ENCODE results near the gene KIN.
A peak's percentile ranks its signal among the peaks of the same experiment; 100 is the strongest.
"Not testable (repeated sequence)": the region's sequence is repeated elsewhere in the genome, so short reads cannot be mapped to it uniquely, and the experiment has no call there.

The KIN gene, protein sequence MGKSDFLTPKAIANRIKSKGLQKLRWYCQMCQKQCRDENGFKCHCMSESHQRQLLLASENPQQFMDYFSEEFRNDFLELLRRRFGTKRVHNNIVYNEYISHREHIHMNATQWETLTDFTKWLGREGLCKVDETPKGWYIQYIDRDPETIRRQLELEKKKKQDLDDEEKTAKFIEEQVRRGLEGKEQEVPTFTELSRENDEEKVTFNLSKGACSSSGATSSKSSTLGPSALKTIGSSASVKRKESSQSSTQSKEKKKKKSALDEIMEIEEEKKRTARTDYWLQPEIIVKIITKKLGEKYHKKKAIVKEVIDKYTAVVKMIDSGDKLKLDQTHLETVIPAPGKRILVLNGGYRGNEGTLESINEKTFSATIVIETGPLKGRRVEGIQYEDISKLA

DNA sequence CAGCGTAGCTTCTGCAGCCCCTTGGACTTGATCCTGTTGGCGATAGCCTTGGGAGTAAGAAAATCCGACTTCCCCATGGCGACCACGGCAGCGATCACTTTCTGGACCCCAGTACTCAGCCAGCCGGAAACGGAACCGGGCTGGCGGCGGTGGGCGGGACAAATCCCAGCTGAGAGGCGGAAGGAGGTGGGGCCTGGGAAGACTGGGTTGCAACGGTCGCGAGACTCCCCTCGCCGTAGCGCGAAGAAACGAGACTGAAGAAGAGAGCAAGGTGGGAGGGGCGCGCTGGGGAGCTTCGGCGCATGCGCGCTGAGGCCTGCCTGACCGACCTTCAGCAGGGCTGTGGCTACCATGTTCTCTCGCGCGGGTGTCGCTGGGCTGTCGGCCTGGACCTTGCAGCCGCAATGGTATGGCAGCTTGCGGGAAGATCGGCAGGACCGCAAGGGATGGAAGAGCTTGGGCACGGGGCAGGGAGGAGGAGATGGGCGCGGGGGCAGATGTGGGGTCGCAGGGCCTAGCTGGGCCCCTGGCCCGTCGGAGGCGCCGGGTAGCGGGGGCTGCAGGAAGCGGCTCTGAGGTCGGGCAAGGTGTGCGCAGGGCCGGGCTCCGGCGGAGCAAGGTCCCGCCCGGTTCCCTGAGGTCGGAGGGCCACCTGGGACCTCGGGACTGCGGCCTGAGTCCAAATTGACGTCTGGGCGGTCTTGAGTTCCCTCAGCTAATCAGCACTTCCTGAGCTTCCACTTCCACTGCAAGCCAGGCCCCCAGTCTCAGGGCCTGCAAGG lies at the start of gene KIN, which contains the start of gene ATP5F1C:
KIN (minus strand) TSS at position 137 of the 782 bp plus-strand sequence; CDS start at position 77, 60 bp downstream.
ATP5F1C (plus strand) TSS at position 321 of the 782 bp plus-strand sequence; CDS start at position 352, 31 bp downstream.
- peak; percentile 93 for DNase-seq

DNA sequence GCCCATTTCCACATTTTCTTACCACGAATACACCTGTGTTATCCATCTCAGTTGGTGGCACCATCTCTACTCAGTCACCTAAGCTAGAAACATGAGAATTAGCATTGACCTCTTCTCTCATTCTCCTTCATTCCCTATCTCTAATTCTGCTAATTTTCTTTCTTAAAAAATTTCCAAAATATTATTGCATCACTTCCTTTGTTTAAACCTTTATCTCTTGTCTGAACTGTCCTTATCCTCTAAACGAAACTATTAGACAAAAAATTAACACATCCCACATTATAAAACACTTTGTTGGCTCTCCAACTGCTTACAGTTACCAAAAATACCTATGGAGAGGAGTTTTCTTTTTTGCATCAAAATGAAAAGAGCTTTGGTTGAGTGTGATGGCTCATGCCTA lies 48.8 kb upstream of the KIN start:
- no peak for DNase-seq

DNA sequence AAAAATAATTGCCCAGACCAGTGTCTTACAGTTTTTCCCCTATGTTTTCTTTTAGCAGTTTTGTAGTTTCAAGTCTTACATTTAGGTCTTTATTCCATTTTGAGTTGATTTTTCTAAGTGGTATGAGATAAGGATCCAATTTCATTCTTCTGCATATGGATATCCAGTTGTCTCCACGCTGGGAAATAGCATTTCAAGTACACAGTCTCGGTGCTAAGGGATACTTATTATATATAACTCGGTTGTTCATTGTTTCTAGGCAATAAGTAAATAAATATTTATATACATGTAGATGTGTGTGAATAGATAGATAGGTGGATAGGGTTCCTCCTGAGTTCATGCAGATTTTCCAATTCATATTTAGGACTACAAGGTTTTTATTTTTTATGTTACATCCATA lies 46.5 kb upstream of the KIN start:
- no peak for DNase-seq

DNA sequence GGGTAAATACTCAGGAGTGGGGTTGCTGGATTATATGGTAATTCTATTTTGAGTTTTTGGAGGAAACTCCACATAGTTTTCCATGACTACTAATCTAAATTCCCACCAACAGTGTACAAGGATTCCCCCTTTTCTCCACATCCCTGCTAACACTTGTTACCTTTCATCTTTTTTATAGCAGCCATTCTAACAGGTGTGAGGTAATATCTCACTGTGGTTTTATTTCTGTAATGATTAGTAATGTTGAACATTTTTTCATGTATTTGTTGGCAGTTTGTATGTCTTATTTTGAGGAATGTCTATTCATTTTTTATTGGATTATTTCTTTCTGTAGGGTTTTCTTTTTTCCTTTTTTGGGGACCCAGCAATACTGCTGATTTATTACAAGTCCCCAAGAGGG lies 45.4 kb upstream of the KIN start:
- DNase-seq, result no peak

DNA sequence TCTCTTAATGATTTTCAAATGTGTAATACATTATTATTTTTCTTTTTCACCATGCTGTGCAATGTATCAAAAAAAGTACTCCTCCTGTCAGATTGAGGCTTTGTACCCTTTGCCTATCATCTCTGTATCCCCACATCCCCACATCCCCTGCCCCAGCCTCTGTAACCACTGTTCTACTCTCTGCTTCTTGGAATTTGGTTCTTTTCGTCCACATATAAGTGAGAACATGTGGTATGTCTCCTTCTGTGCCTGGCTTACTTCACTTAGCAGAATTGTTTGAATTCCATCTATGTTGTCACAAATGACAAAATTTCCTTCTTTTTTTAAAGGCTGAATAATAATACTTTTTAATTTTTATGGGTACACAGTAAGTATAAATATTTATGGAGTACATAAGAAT lies 44.3 kb upstream of the KIN start:
- no peak for DNase-seq

DNA sequence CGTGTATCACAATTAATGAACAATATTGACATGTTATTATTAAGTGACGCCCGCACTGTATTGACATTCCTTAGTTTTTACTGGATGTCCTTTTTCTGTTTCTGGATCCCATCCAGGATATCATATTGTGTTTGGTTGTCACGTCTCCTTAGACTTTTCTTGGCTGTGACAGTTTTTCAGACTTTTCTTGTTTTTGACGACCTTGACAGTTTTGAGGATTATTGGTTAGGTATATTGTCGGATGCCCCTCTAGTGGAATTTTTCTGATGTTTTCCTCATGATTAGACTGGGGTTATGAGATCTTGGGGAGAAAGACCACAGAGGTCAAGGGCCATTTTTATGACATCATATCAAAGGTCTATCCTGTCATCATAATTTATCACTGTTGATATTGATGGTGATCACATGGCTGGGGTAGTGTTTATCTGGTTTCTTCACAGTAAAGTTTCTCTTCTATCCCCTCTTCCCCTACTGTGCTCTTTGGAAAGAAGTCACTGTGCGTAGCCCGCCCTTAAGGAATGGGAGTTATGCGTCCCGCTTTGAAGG lies 41.6 kb upstream of the KIN start:
- no peak for DNase-seq

DNA sequence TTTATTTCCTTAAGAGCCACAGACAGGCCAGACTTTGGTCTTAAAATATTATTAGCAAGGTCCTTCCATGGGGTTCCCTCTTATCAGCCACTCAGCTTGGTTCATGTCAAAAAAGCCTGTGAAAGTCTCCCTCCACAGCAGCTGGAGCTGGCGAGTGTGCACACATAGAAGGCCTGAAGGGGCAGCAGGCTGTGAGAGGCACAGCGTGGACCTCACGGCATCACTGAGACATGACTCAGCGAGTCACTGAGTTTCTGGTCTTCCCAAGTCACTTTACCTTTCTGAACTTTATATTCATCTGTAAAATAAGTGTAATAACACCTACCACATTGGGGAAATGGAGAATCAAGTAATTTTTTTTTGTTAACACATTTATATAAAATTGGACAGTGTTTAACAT lies 39.2 kb upstream of the KIN start:
- no peak for DNase-seq

DNA sequence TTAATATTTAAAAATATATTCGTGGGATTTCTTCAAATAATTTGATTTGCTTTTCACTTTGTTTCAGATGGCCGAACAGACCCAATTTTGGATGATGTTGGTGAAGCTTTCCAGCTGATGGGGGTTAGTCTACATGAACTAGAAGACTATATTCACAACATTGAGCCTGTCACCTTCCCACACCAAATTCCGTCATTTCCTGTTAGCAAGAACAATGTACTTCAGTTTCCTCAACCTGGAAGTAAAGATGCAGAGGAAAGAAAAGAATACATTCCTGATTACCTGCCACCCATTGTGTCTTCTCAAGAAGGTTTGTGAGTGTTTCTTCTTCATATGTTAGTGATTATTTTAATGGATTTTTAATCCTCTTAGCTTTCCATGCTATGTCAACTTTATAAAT lies 36.5 kb upstream of the KIN start:
- DNase-seq, result no peak

DNA sequence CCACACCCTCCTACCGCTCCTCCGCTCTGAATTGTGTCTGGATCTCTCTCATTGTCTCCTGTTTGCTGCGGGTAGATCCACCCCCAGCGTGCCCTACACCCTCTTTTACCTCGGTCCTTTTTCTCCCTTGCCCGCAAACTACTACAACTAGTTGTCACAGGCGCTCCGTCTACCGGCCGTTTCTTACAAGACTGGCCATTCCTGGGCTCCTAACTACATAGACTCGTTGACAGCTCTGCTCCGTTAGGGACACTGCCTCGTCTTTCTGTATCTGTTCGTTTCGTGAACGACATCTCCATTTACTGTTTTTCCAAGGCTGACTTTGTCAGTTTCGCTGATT lies 31.3 kb upstream of the KIN start:
- no peak for DNase-seq

DNA sequence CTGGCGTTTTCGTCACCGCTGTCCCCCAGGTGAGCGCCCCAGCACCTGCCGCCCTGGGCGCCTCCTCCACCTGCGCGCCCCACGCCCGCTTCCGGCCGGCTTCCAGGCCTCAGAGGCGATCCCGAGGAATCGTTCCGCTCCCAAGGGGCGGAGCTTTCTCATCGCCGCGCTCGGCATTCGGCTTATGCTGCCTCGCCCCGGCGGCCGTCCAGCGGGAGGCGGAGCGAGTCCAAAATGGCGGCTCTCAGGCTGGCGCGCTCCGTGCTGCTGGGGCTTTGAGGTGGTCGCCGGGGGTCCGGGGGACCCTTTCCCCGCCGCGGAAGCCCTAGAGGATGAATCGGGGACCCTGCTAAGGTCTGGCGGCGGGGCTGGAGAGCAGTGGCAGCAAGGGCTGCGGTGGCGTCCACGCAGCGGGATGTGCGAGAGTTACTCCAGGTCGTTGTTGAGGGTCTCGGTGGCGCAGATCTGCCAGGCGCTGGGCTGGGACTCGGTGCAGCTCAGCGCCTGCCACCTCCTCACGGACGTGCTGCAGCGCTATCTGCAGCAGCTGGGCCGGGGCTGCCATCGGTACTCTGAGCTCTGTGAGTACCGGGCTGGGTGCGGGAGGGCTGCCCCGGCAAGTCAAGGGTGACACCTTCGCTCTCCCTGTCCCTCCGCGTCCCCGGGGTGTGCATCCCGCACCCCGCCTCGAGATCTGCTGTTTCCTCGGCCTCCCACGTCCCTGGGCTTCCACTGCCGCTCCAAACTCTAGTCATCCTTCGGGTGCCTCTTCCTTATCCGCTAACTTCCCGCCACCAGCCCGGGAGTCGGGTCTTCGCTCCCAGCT lies 30.7 kb upstream of the KIN start, which contains the start of gene TAF3:
TAF3 (plus strand) TSS at position 211 of the 826 bp plus-strand sequence; CDS start at position 416, 205 bp downstream.
- peak; percentile 90 for DNase-seq

DNA sequence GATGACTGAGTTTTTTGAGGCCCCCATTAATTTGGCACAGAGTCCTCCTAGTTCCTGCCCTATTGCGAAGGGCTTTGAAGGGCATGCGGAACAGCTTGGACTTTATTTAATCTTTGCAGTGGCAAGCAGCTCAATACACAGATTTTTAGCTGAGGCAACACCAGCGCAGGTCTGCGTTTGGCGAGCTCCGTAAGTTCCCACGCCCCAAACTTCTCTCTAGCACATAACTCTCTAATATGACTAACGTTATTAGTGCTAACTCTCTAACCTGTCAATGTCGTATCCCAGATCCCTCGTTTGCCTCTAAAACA lies 30.1 kb upstream of the KIN start:
- DNase-seq, result no peak

DNA sequence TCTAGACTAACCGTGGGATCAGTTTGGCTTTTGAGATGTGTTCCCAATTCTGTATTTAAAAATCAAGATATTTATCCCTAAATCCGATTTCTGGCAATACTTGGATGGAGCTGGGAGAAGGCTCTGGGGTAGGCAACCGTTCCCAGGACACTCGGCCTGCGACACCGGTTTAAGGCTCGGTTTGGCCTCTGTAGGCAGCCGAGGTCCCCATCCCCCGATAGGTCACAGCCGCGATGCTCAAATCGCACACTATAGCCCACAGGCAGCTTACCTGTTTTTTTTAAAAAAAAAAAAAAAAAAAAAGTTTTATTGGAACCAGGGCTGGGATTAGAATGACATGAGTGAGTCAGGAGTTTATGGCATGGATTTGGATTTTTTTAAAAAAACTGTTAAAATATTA lies 29.8 kb upstream of the KIN start:
- DNase-seq, result no peak

DNA sequence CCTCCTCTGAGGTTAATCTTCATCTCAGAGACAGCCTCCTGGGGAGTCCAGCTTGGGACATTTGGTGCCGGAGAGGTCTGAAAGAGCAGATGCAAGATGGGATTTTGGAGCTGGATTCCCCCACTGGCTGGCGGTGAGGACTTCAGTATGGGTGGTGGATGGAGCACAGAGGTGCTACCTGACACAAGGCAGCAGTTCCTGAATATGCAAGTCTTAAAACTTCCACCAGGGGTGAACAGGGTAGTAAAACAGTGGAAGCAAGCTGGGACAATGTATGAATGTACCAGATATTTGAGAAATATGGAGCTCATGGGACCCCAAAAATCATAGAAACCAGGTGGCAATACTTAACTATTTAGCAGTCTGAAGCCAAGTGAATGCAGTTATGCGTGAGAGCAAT lies 25.7 kb upstream of the KIN start:
- DNase-seq, result no peak

DNA sequence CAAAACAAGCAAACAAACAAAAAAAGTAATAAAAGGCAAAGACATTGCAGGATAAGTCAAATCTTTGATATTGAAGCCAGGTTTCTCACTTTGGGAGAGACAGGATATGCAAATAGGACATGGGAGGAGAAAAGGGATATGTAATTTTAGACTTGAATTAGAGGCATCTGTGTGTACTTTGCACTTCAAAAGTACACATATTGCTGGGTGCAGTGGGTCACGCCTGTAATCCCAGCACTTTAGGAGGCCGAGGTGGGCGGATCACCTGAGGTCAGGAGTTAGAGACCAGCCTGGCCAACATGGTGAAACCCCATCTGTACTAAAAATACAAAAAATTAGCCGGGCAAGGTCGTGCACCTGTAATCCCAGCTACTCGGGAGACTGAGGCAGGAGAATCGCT lies 23.9 kb upstream of the KIN start:
- DNase-seq, result not testable (repeated sequence)

DNA sequence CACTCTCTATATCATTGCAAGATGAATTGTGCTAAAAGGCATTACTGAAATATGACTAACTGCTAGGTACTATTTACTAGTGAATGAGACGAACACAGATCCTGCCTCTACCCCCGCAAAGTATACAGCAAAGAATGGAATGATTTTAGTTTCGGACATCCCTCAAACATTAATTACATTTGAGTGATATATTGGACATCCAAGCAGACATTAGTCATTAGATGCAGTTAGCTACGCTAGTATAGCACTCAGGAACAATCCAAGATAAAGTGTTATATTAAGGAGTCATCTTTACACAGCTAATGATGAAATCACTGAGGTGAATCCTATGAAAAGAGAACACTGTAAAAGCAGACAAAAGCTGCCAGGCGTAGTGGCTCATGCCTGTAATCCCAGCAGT lies 23.2 kb upstream of the KIN start:
- DNase-seq, result no peak

DNA sequence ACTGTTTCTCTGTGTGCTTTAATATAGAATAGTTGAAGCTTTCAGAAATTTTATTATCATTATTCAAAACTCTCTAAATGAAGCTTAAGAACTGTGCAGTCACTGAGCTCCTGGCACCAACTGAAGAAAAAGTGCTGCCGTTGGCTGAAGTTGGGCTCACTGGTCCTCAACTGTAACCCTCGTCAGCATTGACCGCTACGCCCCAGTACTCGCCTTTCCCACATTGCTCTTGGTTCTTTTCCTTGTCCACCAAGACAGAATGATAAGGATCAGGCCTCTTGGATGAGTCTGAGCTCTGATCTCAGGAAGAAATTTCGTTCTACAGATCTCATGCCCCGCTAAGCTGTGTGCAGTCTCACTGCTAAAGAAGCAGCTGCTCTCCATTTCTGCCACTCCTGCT lies 22.6 kb upstream of the KIN start:
- DNase-seq, result no peak

DNA sequence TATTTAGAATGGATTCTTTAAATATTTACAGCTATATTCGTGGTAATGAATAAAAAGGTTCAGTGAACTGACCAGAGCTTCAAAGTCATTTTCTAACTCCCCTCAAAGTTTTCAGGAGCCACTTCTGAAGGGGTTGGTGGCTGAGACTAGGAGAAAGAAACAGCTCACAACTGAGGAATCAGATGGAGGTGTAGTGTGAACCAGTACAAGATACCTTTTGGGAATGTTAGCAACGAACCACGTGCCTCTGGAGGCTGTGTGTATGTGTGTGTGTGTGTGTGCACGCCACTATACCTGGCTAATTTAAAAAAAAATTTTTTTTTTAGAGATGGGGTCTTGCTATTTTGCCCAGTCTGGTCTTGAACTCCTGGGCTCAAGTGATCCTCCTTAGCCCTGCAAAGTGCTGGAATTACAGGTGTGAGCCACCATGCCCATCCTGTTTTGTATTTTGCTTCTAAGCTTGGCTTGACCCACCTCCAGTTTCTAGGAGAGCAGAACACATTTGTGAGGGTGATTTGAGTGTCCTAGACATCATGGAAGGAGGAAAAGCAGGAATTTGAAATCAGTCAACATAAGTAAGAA lies 21.0 kb upstream of the KIN start:
- no peak for DNase-seq

DNA sequence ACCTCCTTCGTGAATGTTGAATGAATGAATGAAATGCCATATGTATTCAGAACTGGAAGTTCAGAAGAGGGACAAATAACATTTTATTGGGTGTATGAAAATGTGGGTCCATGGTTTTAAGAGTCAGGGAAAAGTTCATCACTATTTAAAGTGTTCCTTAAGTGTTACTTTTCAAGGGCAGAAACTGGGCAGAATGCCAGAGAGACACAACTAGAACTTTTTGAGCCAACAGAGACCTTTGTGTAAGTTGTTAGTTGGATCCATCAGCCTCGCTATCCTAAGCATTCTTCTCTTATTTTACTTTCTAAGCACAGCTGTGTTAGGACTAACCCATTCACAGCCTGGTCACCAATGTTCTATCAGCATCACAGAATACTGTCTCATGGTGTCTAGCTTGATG lies 16.9 kb upstream of the KIN start:
- no peak for DNase-seq

DNA sequence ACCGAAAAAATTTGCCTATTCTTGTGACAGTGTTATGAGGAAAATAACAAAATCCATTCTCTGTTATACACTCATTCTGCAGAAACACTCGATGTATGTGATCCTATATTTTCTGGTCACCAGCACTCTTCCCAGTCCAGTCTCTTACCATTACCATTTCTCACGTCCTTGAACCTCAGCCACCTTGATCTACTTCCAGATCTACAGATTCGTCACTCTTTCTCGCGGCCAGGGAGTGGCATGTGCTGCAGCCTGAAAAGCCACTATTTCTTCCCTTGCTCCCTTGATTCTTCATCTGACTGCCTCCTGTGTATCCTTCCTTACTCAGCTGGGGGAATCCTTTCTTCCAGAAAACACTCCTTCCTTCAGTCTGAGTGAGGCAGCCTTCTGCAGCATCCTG lies 16.4 kb upstream of the KIN start:
- no peak for DNase-seq

DNA sequence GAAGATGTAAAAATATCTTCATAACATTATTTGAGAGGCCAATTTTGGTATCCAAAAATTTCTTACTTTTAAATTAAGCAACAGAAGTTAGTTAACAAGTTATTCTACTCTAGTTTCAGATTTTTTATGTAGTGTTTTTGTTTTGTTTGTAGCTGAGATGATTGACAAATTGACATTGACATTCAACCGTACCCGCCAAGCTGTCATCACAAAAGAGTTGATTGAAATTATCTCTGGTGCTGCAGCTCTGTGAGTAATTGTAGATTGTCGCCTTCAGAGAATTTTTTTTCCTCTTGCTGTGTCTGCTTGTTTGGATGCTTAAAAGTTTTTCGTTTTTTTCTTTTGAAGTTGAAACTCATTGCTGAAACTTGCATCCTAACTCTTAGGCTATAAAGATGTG lies 14.8 kb upstream of the KIN start:
- DNase-seq, result no peak

DNA sequence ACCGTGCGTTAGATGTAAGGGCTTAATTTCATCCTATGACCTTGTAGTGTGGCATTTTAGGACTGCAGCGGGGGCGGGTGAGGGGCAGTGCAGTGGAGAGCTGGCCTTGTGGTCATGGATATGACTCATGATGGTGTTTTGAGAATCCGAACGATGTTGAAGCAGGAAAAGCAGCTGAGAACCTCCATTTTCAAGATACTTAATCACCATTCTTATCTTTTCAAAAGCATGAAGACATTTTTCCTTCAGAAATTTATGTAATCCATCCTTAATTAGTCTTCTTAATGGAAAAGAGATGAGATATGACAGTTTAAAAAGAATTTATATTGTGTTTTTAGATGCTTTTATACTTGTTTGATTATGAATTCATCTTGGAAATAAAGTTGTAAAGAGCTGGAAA lies 9.8 kb upstream of the KIN start:
- no peak for DNase-seq

DNA sequence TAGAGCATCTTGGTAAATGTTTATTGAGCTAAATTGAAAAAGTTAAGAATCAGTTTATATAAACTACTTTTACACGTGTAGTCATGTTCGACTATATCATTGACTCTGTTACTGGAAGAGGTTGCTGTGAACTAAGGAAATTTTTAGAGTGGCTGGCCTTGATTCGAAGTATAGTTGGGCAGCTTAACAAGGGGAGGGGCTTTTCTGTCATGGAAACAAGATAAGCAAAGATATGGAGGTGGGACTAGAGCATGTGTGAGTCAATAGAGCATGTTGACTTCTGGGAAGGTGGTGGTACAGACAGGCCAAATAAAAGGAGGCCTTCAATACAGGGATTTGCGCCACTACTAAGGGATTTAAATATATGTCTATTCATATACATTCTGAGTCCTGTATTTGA lies 7.8 kb upstream of the KIN start:
- DNase-seq, result no peak

Measured in NCI-H774 (cell line).